HCT116 (cell line): ENCODE data around the gene MRS2.

ENCODE experiments used
- CEBPB ChIP-seq: IDR thresholded peaks from 2 replicates; pipeline ENCODE4 v1.6.1; 2012; ENCODE audit warnings: low read depth
- EGR1 ChIP-seq: IDR thresholded peaks from 2 replicates; pipeline ENCODE4 v1.6.1; 2012; ENCODE audit warnings: low read depth
- EZH2 ChIP-seq: fragments of 200-600 bp; sonication (generic); IDR thresholded peaks from 2 replicates; pipeline ENCODE4 v1.6.1; 2017; ENCODE audit warnings: antibody characterized with exemption, mixed run types
- FOSL1 ChIP-seq: IDR thresholded peaks from 2 replicates; pipeline ENCODE4 v1.6.1; 2012; ENCODE audit warnings: low read depth
- POLR2A ChIP-seq: IDR thresholded peaks from 2 replicates; pipeline ENCODE4 v1.7.0; 2011; ENCODE audit warnings: borderline replicate concordance; ENCODE audit not compliant: insufficient read depth, insufficient read length; ENCODE audit errors: extremely low read depth
- POLR2AphosphoS5 ChIP-seq: IDR thresholded peaks from 2 replicates; pipeline ENCODE4 v1.6.1; 2011; ENCODE audit warnings: mild to moderate bottlenecking, low read depth, low read length, moderate library complexity
- SP1 ChIP-seq: IDR thresholded peaks from 2 replicates; pipeline ENCODE4 v1.6.1; 2012; ENCODE audit warnings: low read depth
- TF ChIP-seq, protein P1 (sequence below), 3 experiments: fragments of 200-600 bp in 1 of 3; sonication (generic) in 1 of 3; IDR thresholded peaks in 2 of 3; conservative IDR thresholded peaks in 1 of 3; 2 replicates each; pipeline ENCODE4 v1.5.1; 2012 to 2017; ENCODE audit warnings: low read depth in 2 of 3, low read length in 2 of 3, antibody characterized with exemption in 1 of 3, borderline replicate concordance in 1 of 3, control low read depth in 1 of 3, mild to moderate bottlenecking in 1 of 3, mixed read lengths in 1 of 3, mixed run types in 1 of 3, moderate library complexity in 1 of 3; ENCODE audit not compliant: insufficient read depth in 1 of 3

GRCh38 chr6:24448828-24449525 lies 46.2 kb downstream of the MRS2 start:
- TF ChIP-seq, protein P1, sequence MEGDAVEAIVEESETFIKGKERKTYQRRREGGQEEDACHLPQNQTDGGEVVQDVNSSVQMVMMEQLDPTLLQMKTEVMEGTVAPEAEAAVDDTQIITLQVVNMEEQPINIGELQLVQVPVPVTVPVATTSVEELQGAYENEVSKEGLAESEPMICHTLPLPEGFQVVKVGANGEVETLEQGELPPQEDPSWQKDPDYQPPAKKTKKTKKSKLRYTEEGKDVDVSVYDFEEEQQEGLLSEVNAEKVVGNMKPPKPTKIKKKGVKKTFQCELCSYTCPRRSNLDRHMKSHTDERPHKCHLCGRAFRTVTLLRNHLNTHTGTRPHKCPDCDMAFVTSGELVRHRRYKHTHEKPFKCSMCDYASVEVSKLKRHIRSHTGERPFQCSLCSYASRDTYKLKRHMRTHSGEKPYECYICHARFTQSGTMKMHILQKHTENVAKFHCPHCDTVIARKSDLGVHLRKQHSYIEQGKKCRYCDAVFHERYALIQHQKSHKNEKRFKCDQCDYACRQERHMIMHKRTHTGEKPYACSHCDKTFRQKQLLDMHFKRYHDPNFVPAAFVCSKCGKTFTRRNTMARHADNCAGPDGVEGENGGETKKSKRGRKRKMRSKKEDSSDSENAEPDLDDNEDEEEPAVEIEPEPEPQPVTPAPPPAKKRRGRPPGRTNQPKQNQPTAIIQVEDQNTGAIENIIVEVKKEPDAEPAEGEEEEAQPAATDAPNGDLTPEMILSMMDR (IDR thresholded peaks at IDR 0.05 in 2 of 3, conservative IDR thresholded peaks at IDR 0.05 in 1 of 3; ENCODE audit: borderline replicate concordance in 1 of 3, insufficient read depth in 1 of 3, low read depth in 2 of 3, low read length in 2 of 3) = no peak
- TF ChIP-seq EGR1 = no peak
- no peak for TF ChIP-seq EZH2
- TF ChIP-seq POLR2A = no peak
- TF ChIP-seq FOSL1 = no peak
- TF ChIP-seq SP1 = no peak
- TF ChIP-seq CEBPB = no peak
- no peak for TF ChIP-seq POLR2AphosphoS5
